ENCODE measurements around the gene B4GALT5.

B4GALT5 gene

DNA sequence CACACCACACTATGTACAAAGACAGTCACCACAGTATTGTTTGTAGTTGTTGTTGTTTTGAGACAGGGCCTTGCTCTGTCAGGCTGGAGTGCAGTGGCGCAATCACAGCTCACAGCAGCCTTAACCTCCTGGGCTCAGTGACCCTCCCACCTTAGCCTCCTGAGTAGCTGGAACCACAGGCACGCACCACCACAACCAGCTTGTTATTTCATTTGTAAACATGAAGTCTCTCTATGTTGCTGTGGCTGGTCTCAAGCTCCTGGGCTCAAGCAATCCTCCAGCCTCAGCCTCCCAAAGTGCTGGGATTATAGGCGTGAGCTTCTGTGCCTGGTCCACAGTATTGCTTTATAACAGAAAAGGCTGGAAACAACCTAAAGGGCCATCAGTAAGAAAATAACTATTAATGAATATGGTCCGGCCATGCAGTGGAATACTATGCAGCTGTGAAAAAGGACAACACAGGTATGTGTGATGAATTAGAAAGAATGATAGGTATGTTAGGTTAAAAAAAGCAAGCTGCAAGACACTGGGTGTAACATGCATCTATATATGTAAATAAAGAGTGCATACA is 115.8 kb downstream of the B4GALT5 start:
- no peak overlapping the region for H3K4me3 ChIP-seq (ENCODE audit: low read depth, low read length)
- no peaks in the 10 kb centered on the region for H3K36me3 ChIP-seq
- DNase-seq, result no peak
- TF ChIP-seq, protein P1, sequence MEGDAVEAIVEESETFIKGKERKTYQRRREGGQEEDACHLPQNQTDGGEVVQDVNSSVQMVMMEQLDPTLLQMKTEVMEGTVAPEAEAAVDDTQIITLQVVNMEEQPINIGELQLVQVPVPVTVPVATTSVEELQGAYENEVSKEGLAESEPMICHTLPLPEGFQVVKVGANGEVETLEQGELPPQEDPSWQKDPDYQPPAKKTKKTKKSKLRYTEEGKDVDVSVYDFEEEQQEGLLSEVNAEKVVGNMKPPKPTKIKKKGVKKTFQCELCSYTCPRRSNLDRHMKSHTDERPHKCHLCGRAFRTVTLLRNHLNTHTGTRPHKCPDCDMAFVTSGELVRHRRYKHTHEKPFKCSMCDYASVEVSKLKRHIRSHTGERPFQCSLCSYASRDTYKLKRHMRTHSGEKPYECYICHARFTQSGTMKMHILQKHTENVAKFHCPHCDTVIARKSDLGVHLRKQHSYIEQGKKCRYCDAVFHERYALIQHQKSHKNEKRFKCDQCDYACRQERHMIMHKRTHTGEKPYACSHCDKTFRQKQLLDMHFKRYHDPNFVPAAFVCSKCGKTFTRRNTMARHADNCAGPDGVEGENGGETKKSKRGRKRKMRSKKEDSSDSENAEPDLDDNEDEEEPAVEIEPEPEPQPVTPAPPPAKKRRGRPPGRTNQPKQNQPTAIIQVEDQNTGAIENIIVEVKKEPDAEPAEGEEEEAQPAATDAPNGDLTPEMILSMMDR (IDR thresholded peaks at IDR 0.05; ENCODE audit: low read depth, low read length), result no peak
- no peaks in the 10 kb centered on the region for H3K9me3 ChIP-seq
- H3K27me3 ChIP-seq, result no peaks in the 10 kb centered on the region
- H3K4me1 ChIP-seq, result no peaks in the 10 kb centered on the region

DNA sequence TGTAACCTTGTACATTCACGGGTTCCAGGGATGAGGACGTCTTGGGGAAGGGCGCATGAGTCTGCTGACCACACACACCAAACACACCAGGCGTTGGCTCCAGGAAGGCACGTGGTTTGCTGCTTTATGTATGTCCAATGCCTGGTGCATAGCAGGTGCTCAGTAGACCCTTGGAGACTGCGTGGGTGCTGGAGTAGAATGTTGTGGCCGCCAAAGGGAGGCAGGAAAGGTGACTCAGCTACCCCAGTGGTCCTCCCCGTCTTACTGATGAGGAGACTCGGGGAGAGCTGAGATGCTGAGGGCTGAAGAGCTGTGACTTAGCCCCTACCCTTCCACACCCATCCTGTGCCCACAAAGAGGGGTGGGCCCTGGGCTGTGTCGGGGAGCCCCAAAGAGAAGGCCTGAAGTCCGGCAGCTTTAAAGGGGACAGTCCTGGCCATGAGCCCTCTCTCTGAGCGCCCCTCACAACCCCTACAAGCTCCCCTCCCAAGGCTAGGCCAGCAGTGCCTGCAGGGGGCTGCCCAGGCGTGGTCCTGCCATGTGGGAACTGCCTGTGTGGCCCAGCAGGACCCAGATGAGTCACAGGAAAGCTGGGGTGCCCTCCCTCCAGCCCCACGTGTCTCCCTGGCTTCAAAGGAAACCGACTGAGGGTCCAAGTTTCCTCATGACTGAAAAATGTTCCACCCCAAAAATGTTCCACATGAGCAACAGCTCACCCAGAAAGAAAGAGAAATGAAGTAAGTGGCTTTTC is 117.7 kb downstream of the B4GALT5 start:
- Histone ChIP-seq H3K4me3 (ENCODE audit: low read depth, low read length) (no peak overlapping the region), H3K36me3 (no peaks in the 10 kb centered on the region), H3K4me1 (no peaks in the 10 kb centered on the region), H3K9me3 (no peaks in the 10 kb centered on the region), H3K27me3 (no peaks in the 10 kb centered on the region)
- DNase-seq, result no peak
- TF ChIP-seq, protein P1 (IDR thresholded peaks at IDR 0.05; ENCODE audit: low read depth, low read length), result no peak

DNA sequence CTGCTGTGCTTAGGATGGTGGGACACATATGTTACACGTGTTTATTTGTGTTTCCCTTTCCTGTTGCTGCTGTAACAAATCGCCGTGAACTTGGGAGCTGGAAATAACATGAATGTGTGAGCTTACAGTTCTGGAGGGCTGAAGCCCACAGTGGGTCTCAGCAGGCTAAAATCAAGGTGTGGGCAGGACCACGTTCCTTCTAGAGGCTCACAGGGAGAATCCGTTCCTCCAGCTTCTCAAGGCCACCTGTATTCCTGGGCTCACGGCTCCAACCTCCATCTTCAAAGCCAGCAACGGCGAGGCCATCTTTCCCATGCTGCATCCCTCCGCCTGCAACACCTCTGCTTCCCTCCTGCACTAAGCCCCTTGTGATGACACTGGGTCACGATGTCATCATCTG is 118.3 kb downstream of the B4GALT5 start:
- no peak for DNase-seq
- Histone ChIP-seq H3K4me3 (ENCODE audit: low read depth, low read length) (no peak overlapping the region), H3K36me3 (no peaks in the 10 kb centered on the region), H3K4me1 (no peaks in the 10 kb centered on the region), H3K27me3 (no peaks in the 10 kb centered on the region), H3K9me3 (no peaks in the 10 kb centered on the region)
- TF ChIP-seq, protein P1 (IDR thresholded peaks at IDR 0.05; ENCODE audit: low read depth, low read length), result no peak

DNA sequence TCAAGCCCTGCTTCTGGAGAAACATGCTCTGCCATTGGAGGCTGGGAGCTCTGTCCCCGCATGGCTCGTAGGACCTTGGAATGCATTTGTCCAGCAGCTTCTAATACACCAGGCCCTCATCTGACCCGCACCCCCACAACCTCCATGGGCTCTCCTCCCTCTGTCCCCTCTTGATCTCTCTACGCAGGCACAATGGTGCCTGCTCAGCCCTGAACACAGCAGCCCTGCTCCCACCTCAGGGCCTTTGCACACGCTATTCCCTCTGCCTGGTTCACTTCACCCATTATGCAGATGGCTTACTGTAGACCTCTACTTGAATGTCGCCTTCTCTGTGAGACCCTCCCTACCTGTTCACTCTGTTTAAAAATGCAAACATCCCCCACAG is 118.8 kb downstream of the B4GALT5 start:
- no peaks in the 10 kb centered on the region for H3K27me3 ChIP-seq
- no peak overlapping the region for H3K4me3 ChIP-seq (ENCODE audit: low read depth, low read length)
- TF ChIP-seq, protein P1 (IDR thresholded peaks at IDR 0.05; ENCODE audit: low read depth, low read length), result no peak
- no peaks in the 10 kb centered on the region for H3K9me3 ChIP-seq
- H3K36me3 ChIP-seq, result no peaks in the 10 kb centered on the region
- no peak for DNase-seq
- no peaks in the 10 kb centered on the region for H3K4me1 ChIP-seq

DNA sequence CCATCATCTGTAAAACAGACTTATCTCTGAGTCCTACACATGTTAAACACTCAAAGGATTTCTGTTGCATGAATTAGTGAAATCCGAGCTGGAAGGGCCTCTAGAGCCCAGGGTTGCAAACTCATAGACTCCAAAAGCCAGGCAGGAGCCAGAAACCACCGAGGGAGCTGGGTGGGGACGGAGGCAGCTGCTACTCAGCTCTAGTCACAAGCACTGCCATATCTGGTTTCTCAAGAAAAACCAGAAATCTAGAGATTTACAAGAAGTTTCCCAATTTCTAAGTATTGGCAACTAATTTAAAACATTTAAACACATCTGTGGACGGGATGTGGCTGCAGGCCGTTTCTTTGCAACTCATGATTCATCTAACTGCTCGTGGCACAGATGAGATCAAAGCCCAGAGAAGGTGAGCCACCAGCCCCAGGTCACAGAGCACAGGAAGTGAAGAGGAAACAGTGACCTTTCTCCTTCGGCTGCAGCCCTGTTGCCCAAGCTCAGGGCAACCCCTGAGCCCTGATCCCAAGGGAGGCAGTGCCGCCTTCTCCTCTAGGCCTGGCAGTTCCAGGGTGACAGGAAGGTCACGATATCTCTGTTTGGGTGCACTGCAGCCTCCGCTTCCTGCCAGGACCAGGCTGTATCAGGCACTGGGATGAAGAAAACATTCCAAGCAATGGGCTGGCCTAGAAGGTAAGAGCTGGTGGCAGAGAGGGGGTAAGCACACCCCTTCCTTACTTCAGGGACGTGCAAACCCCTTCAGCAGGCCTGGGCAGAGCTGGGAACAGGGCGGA is 119.3 kb downstream of the B4GALT5 start:
- Histone ChIP-seq H3K36me3 (no peaks in the 10 kb centered on the region), H3K27me3 (no peaks in the 10 kb centered on the region), H3K4me3 (ENCODE audit: low read depth, low read length) (no peak overlapping the region), H3K4me1 (no peaks in the 10 kb centered on the region), H3K9me3 (no peaks in the 10 kb centered on the region)
- no peak for DNase-seq
- TF ChIP-seq, protein P1 (IDR thresholded peaks at IDR 0.05; ENCODE audit: low read depth, low read length), result no peak

Data from BE2C (cell line).